ENCODE data around the gene AP3M1.
"Not testable (repeated sequence)": the region's sequence is repeated elsewhere in the genome, so short reads cannot be mapped to it uniquely, and the experiment has no call there.

The AP3M1 gene
- total RNA-seq: 32.3 reads per million, percentile 58 among the genes with 10 or more reads in this experiment

- peak; percentile 84 for DNase-seq
Observed at GRCh38 chr10:74150204-74150989, at the start of gene AP3M1. TSS of gene AP3M1 (minus strand) at chr10:74150828. CDS start at chr10:74138379, 12,449 bp downstream.

- DNase-seq: no peak
Observed at GRCh38 chr10:74199315-74199714, 48.7 kb upstream of the AP3M1 start.

- no peak for DNase-seq
Observed at GRCh38 chr10:74194999-74195398, 44.4 kb upstream of the AP3M1 start.

- no peak for DNase-seq
Observed at GRCh38 chr10:74194545-74194944, 43.9 kb upstream of the AP3M1 start.

- DNase-seq: no peak
Observed at GRCh38 chr10:74190494-74190893, 39.9 kb upstream of the AP3M1 start.

GRCh38 chr10:74189999-74190421, 39.4 kb upstream of the AP3M1 start:
- DNase-seq: no peak

- not testable (repeated sequence) for DNase-seq
Observed at GRCh38 chr10:74188617-74189016, 38.0 kb upstream of the AP3M1 start.

- DNase-seq: no peak
Observed at GRCh38 chr10:74187237-74187636, 36.6 kb upstream of the AP3M1 start.

- no peak for DNase-seq
Observed at GRCh38 chr10:74186678-74187077, 36.0 kb upstream of the AP3M1 start.

- no peak for DNase-seq
Observed at GRCh38 chr10:74179111-74179710, 28.6 kb upstream of the AP3M1 start.

GRCh38 chr10:74178042-74178791, 27.6 kb upstream of the AP3M1 start:
- no peak for DNase-seq

- peak; percentile 24 for DNase-seq
Observed at GRCh38 chr10:74177140-74177677, 26.6 kb upstream of the AP3M1 start.

GRCh38 chr10:74176380-74177139, 25.9 kb upstream of the AP3M1 start:
- DNase-seq: peak; percentile 96

- no peak for DNase-seq
Observed at GRCh38 chr10:74175510-74176379, 25.1 kb upstream of the AP3M1 start.

- DNase-seq: no peak
Observed at GRCh38 chr10:74174521-74174920, 23.9 kb upstream of the AP3M1 start.

- no peak for DNase-seq
Observed at GRCh38 chr10:74171625-74172024, 21.0 kb upstream of the AP3M1 start.

GRCh38 chr10:74167443-74167842, 16.8 kb upstream of the AP3M1 start:
- no peak for DNase-seq

- DNase-seq: no peak
Observed at GRCh38 chr10:74165530-74165901, 14.9 kb upstream of the AP3M1 start.

- DNase-seq: no peak
Observed at GRCh38 chr10:74164716-74165529, 14.3 kb upstream of the AP3M1 start.

- no peak for DNase-seq
Observed at GRCh38 chr10:74163319-74164068, 12.9 kb upstream of the AP3M1 start.

Data from effector CD4-positive, alpha-beta T cell (primary cell).